GM21367 (cell line): Measurements from ENCODE around the gene MPP2.
"Not testable (repeated sequence)": the region's sequence is repeated elsewhere in the genome, so short reads cannot be mapped to it uniquely, and the experiment has no call there.

Experiments used
- ATAC-seq: cut with Tn5 transposase; IDR thresholded peaks from one replicate; pipeline ENCODE4 v1.9.1; 2021; ENCODE audit not compliant: unreplicated experiment

MPP2 gene

DNA sequence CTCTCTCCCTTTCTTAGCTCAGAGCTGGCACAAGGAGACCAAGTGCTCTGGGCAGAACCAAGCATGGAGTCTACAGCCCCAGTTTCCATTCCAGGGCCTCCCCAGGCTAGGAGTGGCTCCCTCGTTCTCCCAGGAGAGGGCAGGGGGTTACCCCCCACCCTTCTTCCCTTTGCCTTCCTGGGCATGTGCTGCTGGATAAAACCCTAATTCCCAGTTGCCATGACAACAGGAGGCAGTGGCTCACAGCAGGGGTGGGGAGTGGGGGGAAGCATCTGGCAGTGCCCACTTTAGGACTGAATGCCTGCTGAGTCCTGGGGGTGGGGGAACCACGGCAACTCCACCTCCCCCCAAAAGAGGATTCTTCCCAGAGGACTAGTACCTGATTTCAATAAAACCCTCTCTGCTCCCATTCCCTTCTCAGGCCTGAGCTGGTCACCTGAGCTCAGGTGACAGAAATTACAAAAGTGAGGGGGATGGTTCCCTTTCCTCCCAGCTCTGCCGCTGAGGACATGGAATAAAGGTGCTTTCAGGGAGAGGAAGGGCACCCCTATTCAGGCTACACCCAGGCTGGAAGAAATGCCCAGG lies 1.8 kb downstream of the MPP2 start:
- no peak for ATAC-seq

DNA sequence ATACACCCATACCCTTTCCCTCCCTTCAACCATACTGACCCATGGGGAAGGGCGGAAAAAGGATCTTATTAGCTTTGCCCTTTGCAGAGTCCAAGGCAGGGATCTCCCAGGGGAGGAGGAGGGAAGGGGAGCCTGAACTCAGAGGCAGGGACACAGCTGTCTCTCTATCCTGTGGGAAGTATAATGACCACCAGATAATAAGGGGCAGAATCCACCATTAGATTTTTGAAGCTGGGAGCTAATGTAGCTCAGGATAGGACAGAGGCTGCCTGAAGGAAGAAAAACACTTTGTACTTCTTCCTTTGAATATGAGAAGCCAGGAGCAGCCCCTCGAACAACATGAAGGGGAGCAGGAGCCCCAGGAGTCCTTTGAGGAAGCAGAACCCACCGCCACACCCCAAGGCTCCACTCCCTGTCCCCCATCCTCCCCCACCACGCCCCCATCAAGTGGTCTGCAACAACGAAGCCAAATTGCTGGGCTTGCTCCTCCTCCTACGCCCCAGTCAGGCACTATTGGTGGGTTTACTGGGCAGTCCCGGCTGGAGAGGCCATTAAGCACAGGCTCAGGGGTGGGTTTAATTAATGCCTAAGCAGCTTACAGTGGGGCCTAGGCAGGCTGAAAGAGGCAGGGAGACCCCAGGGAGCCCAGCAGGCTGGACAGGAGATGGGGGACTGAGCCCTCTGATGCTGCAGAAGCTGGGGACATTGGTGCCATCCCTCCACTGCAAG lies 5.3 kb downstream of the MPP2 start:
- no peak for ATAC-seq

- ATAC-seq = no peak
Observed at GRCh38 chr17:43900858-43901754, 6.2 kb downstream of the MPP2 start.

DNA sequence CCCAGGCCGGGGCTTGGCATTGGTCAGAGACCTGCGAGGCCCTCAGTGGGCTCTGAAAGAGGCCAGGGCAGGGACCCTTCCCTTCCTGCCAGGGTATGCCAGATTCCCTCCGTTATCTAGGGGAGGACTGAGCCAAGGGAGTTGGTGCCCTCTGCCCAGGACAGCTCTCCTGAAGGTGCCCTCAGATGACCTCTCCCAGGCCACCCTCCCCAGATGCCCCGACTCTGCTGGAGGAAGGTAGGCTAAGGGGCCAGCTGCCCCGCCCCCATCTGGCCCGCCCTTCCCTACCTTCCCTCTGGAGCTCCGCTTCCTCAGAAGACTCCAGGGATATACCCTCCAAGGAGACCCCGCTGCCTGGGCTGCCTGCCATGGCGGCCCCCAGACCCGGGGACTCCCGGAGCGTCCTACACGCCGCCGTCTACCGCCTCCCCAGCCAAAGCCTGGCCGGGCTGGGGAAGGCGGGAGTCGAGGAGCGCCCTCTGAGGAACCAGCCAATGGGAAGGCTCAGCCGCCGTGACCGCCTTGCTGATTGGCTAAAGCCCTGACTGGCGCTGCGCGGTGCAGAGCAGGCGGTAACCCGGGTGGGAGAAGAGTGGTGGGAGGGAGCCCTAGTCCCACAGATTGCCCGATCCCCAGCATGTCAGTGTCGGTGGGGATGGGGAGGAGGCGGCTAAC lies 7.0 kb downstream of the MPP2 start:
- ATAC-seq = no peak

DNA sequence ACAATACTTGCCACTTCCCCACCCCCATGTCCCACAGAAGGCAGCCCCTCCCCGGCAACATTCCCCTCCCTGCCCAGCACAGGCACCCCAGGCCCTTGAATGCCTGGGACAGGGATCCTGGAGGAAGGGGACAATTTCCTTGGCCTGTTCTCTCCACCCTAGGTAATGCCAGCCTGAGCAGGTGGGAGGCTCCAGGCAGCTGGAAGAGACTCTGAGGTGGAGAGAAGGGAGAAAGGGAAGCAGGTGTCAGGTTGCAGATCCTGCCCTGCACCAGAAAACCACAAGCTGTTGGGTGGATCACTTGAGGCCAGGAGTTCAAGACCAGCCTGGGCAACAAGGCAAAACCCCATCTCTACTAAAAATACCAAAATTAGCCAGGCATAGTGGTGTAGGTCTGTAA lies 8.9 kb downstream of the MPP2 start:
- ATAC-seq = no peak

GRCh38 chr17:43897831-43898230 lies 9.5 kb downstream of the MPP2 start:
- ATAC-seq = no peak

DNA sequence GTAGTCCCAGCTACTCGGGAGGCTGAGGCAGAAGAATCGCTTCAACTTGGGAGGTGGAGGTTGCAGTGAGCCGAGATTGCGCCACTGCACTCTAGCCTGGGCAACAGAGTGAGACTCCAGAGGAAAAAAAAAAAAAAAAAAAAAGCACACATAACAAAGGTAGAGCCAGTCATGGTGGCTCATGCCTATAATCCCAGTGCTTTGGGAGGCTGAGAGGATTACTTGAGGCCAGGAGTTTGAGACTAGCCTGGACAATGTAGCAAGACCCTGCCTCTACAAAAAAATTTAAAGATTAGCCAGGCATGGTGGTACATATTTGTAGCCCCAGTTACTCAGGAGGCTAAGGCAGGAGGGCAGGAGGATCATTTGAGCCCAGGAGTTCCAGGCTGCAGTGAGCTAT lies 12.8 kb downstream of the MPP2 start:
- not testable (repeated sequence) for ATAC-seq

DNA sequence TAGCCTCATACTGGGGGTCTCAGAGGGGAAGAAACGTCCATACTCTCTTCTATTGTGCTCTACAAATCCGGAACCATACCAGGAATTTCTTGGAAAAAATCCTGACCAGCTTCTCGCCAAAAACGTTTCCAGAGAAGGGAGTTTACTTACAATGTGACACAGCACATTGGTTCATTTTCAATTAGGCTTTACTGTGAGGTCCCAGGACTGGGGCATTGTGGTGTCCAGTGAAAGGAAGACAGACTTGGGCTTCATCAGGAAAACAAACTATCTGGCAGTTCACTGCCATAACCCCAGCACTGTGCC lies 14.7 kb downstream of the MPP2 start:
- ATAC-seq = no peak

DNA sequence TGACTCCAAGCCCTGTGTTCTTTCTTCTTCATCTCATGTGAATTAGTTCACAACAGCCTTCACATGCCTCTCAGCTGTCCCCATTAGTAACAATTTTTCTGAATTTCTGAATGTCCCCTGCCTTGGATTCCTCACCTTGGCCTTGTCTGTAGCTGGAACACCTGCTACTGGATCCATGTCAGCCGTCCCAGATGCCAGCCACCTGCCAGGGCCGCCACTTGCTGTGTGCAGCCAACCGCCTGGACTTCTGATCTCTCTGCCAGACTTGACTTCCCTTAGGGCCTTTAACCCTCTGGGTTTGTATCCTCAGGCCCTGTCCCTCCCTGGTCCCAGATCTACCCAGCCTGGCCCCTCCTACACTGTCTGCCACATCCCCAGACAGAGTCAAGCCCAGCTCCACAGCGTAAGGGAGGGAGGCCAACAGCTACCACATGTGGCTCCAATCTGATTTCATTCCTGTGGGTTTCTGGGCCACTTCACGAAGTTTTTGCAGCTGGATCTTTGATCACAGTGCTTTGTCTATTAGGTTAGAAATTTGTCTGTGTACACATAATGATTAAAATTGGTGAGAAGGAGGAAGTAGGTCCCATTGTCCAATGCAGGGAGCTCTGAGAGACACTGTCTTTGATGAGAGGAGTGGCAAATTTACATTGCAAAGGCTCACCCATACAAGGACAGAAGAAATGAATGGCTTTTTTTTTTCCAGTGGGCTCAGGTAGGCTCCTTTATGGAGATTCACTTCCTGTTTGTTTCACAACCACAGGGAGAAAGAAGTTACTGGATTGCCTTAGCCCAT lies 15.3 kb downstream of the MPP2 start:
- ATAC-seq = no peak

DNA sequence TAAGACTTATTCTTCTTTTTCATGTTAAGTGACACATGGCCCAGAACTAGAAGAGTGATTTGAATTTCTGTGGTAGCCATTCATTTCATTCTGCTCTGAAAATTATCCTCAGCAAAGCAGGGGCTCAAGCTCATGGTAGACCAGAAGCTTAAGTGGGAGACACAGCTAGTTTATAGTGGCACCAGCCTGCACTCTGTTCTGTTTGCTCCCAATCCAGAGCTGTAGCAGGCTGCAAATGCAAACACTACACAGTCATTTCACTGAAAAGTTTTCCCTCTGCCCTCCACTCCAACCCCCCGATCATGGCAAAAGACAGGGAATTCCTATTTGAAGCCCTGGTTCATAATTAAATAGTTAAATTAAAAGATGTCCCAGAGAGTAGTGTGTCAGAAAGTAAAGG lies 17.1 kb downstream of the MPP2 start:
- no peak for ATAC-seq

DNA sequence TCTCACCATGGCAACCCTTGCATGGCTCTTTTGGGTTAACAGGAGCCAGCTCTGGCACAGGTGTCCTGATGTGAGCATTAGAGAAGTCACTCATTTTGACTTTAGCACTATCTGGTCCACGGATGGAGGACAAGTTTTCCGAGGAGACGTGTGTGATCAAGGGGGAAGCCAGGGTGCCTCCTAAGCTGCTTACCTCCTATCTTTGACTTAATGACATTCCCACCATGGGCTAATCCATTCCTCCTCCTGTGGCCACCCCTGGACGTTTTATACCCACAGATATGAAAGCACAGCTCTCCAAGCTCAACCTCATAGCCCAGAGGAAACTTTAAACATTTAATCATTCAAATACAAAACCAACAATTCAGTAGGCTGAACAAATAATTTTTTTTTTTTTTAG lies 18.8 kb downstream of the MPP2 start:
- ATAC-seq = no peak

DNA sequence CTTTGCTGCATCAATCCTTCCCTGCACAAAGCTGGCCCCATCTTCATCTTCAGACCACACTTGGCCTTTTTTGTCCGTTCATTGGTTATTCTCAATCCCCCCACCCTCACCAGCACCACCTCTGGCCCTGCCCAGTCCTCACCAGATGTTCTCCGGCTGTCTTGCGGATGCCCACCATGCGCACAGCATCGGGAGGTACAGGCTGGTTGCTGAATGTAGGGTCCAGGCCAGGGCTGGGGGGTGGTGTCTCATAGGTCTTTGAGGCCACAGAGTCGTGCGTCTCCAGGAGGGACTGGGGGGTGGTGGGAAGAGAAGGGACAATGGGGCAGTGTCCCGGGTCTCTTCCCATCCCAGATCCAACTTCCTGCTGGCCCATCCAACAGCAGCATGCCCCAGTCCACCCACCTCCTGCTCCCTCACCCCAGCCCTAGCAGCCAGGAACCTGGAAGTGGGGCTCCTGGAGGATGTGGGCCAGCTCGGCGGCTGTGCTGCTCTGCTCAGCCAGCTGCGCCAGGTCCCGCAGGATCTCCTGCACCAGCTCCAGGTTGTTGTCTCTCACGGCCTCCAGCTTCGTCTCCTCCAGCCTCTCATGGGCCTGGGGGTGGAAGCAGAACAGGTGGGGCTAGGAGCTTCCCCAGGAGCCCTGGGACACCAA lies 24.4 kb downstream of the MPP2 start:
- ATAC-seq = no peak

DNA sequence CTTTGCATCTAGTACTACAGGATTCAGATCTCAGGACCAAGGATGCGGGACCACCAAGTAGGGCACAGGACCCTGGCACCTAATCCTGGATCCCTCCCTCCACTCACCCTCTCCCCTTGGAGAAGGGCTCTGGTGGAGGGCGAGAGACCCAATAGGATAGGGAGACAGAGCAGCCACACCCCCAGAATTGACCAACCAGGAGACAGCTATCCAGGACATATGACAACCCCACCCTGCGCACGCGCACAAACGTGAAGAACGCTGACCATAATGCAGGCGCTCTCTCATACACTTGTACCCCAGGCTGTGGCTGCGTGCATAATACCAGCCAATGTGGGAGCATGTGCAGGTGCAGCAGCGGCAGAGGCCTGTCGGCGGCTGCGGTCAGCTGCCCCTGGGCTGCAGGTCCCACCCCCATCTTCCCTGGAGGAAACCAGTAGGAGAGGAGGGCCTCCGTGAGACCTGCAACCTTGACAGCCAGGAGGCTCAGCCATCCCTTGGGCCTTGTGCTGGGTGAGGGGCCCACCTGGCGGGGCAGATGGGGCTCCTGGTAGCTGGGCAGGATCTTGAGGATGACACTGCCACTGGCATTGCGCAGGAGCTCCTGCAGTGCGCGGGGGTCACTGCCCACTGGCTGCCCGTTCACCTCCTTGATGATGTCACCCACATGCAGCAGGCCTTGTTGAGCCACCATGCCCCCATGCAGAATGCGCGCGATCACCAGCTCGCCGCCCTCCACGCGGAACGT lies 25.4 kb downstream of the MPP2 start:
- ATAC-seq = no peak

DNA sequence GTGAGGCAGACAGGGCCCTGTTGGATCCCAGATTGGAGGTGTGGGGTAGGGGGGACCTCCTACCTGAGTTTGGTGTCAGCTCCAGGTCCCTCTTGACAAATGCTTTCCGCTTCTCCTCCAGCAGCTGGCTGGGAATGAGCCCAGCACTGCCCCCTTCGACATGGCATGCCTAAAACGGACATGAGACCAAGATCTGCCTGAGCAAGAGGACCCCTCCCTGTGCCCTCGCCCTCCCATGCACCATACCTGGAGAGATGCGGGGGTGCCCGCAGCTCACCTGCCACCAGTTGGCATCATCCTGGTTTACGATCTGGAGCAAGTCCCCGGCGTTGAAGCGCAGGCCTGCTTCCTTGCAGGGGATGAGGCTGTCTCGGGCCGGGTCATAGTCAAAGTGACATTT lies 26.2 kb downstream of the MPP2 start:
- no peak for ATAC-seq

DNA sequence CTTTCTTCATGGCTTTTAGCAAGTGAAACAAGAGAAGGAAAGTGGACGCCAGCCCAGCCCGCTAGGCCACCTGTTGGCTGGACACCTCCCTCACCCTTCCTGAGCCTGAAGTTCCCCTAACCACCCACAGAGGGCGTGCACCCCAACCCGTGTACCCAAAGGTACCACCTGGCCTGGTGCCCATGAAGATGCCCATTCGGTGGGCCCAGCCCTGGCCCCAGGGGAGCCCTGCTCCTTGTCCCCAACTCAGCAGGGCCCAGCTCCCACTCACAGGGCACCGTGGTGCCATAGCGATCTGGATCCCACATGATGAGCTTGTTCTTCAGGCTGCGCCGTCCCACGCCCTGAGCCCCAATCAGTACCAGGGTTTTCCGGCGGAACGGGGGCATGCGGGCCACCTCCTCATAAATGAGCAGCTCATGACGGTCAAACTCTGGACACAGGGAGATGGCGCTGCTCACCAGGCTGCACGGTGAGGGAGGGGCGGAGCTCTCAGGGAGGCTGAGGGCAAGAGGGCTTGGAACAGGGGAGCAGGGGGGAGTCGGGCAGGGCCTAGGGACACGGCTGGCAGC lies 26.8 kb downstream of the MPP2 start:
- ATAC-seq = no peak

DNA sequence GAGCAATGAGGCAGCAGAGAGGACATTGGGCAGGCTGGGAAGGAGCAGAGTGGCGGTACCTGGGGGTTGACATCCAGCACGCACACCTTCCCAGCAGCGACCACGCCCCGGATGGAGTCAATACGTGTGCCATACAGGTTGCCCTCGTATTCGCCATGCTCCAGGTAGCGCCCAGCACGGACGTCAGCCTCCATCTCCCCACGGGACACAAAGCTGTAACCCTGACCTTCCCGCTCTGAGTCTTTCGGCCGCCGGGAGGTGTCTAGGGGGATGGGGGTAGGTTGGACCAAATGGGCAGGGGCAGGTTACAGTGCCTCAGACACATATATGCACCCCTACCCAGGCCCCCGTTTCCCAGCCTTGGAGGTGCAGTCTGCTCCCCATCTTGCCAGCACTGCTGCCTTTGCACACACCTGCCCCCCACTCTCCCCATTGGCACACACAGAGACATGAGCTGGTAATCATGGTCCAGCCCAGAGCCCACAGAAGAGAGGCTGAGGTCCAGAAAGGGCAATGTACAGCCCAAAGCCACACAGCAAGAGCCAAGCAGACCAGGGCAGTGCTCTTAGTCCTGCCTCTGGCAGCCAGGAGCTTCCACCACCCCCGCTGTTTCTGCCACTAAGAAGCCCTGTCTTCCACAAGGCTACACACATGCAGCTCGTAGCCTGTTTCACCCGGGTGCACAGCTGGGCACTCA lies 27.5 kb downstream of the MPP2 start:
- ATAC-seq = no peak

- no peak for ATAC-seq
Observed at GRCh38 chr17:43878260-43879175, 28.8 kb downstream of the MPP2 start.
